Ovary (tissue), 10 donors: ENCODE results near the gene PTPA. TPM values are rescaled to one million over a fixed set of nuclear protein-coding genes. Genes with fewer than 3 reads are reported as not detected.

Experiments used
- DNase-seq, 5 donors: peaks; one replicate each; pipeline ENCODE4 v3.0.0-alpha.2; 2019 to 2020
- H3K27ac ChIP-seq, 2 donors: fragments of 200-600 bp; one replicate each; pipeline versions ENCODE4 v1.5.1 to v1.8.0; 2019 to 2022
- H3K27me3 ChIP-seq: fragments of 200-600 bp; one replicate; pipeline ENCODE4 v1.8.0; 2022
- H3K36me3 ChIP-seq: fragments of 200-600 bp; sonication (generic); one replicate; pipeline ENCODE4 v1.5.1; 2019
- H3K4me1 ChIP-seq: one replicate; pipeline ENCODE4 v1.8.1; 2013; ENCODE audit warnings: mild to moderate bottlenecking, moderate library complexity; ENCODE audit not compliant: insufficient read depth
- H3K4me3 ChIP-seq: fragments of 200-600 bp; sonication (generic); one replicate; pipeline ENCODE4 v1.5.1; 2017
- H3K9me3 ChIP-seq, 2 donors: fragments of 200-600 bp in 1 of 2; sonication (generic) in 1 of 2; one replicate each; pipeline versions ENCODE4 v1.5.1 to v1.8.1; 2013 to 2019; ENCODE audit warnings: mild to moderate bottlenecking in 1 of 2, moderate library complexity in 1 of 2
- CTCF ChIP-seq, 3 donors: fragments of 450-650 bp in 2 of 3; fragments of 200-600 bp in 1 of 3; IDR thresholded peaks; one replicate each; pipeline versions ENCODE4 v1.5.1 to v1.8.0; 2016 to 2022; ENCODE audit warnings: antibody characterized with exemption in 3 of 3, mild to moderate bottlenecking in 1 of 3
- EP300 ChIP-seq: sonication (generic); formaldehyde crosslinking; IDR thresholded peaks from one replicate; pipeline ENCODE4 v1.6.1; 2017; ENCODE audit warnings: antibody characterized with exemption
- POLR2A ChIP-seq: fragments of 450-650 bp; IDR thresholded peaks from one replicate; pipeline ENCODE4 v1.6.1; 2017; ENCODE audit warnings: antibody characterized with exemption, mild to moderate bottlenecking, moderate library complexity
- WGBS, 3 donors: extraction: QIAGEN DNeasy Blood & Tissue Kit in 1 of 3; methylation state at CpG; one replicate each; pipeline versions ENCODE4 v1.1.5 to v1.1.7; 2013 to 2017; 5-methylcytosine and 5-hydroxymethylcytosine counted together
- intact Hi-C, 4 donors: fragments of 100-400 bp; cut with DNase I; formaldehyde crosslinking; loops; one replicate each; pipeline versions ENCODE4 v1.11.0 to v1.15.1; 2022 to 2023
- long read RNA-seq, 3 donors: library from polyadenylated mRNA in 2 of 3; unstranded in 2 of 3; transcript quantifications; one replicate each; pipeline ENCODE4 v2.0.0 and lab custom pipeline, GENCODE V29; 2021 to 2026
- polyA plus RNA-seq, 2 donors: library from polyadenylated mRNA; stranded (reverse); fragments of 200-250 nt in 1 of 2; fragments of 350-450 nt in 1 of 2; fragmentation: Illumina TruSeq in 1 of 2; extraction: RNeasy Lipid Tissue Mini Kit (QIAGEN cat#74804) in 1 of 2; gene quantifications; one replicate each; pipeline ENCODE4 v1.2.3, GENCODE V29; 2013 to 2014
- total RNA-seq, 7 donors: library from RNA; depleted of rRNA in 2 of 7; stranded (reverse); fragments of >200 nt in 2 of 7; fragmentation: NEBNext Ultra II Directional in 3 of 7; extraction: Animal tissue kit (Norgen Biotek cat#: 25700) in 3 of 7; gene quantifications; one replicate each; pipeline versions ENCODE4 v1.1.0 to v1.2.4, GENCODE V29; 2016 to 2023
- donor health status: DM: no; HTN: no; CAD: no; lungs with moderate emphysema.
- donor health status: DM: no; HTN: no; CAD: no.
- donor health status: Bipolar disorder and iron deficiency.
- donor health status: DM: yes; HTN: yes; CAD: no.
- donor health status: DM: no; HTN: no; CAD: no.
- donor health status: DM: yes; HTN: yes; CAD: no.

Gene PTPA
- total RNA-seq (100 to 1,000 TPM in 3 of 7 donors, 10 to 100 TPM in 4; 32.1 to 107 (median 89.2) TPM), polyA plus RNA-seq (10 to 100 TPM; 62.9 to 97.8 TPM)
- long read RNA-seq, donor 1, transcript PTPA-207 (10 exons, 2,737 nt) = minor isoform, 30 of 202 reads
- long read RNA-seq, donor 1, transcript PTPA-210 (3 exons, 1,153 nt) = major isoform, 40 of 202 reads
- long read RNA-seq, donor 1, transcript PTPA-214 (3 exons, 988 nt) = minor isoform, 12 of 202 reads
- long read RNA-seq, donor 1, transcript PTPA-216 (3 exons, 857 nt) = minor isoform, 32 of 202 reads
- long read RNA-seq, donor 1, partial matches to known transcripts = 30 of 202 reads
- long read RNA-seq, donor 1, other reads (novel, unspliced or antisense) = 13 of 202 reads
- long read RNA-seq, donor 2, transcript PTPA-207 (10 exons, 2,737 nt) = major isoform, 27 of 52 reads
- long read RNA-seq, donor 2, transcript PTPA-201 (11 exons, 2,845 nt) = minor isoform, 8 of 52 reads
- long read RNA-seq, donor 2, transcript PTPA-210 (3 exons, 1,153 nt) = minor isoform, 9 of 52 reads
- long read RNA-seq, donor 2, partial matches to known transcripts = 0 of 52 reads
- long read RNA-seq, donor 2, other reads (novel, unspliced or antisense) = 0 of 52 reads
- long read RNA-seq, donor 3, transcript PTPA-207 (10 exons, 2,737 nt) = major isoform, 46 of 130 reads
- long read RNA-seq, donor 3, transcript PTPA-210 (3 exons, 1,153 nt) = minor isoform, 22 of 130 reads
- long read RNA-seq, donor 3, transcript PTPA-216 (3 exons, 857 nt) = minor isoform, 7 of 130 reads
- long read RNA-seq, donor 3, transcript PTPA-213 (3 exons, 952 nt) = minor isoform, 9 of 130 reads
- long read RNA-seq, donor 3, partial matches to known transcripts = 26 of 130 reads
- long read RNA-seq, donor 3, other reads (novel, unspliced or antisense) = 6 of 130 reads

GRCh38 chr9:129110740-129111527 is at the start of gene PTPA, which contains the start of gene CRAT:
Gene PTPA, plus strand, starts transcription at chr9:129111415. Its CDS starts 186 bp downstream, at chr9:129111601.
Gene CRAT, minus strand, starts transcription at chr9:129110793. Its CDS starts 284 bp downstream, at chr9:129110509.
- Histone ChIP-seq H3K27ac (peak within 1 kb of the TSS; percentile 69 to 90), H3K36me3 (no peaks in the 10 kb centered on the region), H3K4me3 (peak within 1 kb of the TSS; percentile 78), H3K4me1 (peaks cover 5% of the 10 kb centered on the region), H3K27me3 (no peaks in the 10 kb centered on the region), H3K9me3 (no peaks in the 10 kb centered on the region)
- DNase-seq = peak; percentile 96 to 98 (median 97)
- WGBS, 3 donors = 0 to 1% (median 0%) methylated on average over 69 to 77 of the region's 77 CpGs
- intact Hi-C loops = no loop called here
- peak; percentile 80 for TF ChIP-seq POLR2A
- peak; percentile 50 for TF ChIP-seq EP300
- TF ChIP-seq CTCF (IDR thresholded peaks at IDR 0.05) = no peak

- TF ChIP-seq POLR2A = no peak
- TF ChIP-seq EP300 = no peak
- TF ChIP-seq CTCF (IDR thresholded peaks at IDR 0.05) = no peak
- H3K27ac ChIP-seq = no peak overlapping the region
- 75 to 88% (median 80%) methylated on average over 2 to 9 of the region's 9 CpGs for WGBS, 3 donors
- DNase-seq = no peak
- H3K36me3 ChIP-seq = no peaks in the 10 kb centered on the region
- intact Hi-C loops = no loop called here
- H3K4me1 ChIP-seq = no peaks in the 10 kb centered on the region
- H3K4me3 ChIP-seq = no peak overlapping the region
- no peaks in the 10 kb centered on the region for H3K27me3 ChIP-seq
- no peaks in the 10 kb centered on the region for H3K9me3 ChIP-seq
Observed at GRCh38 chr9:129063061-129063460, 48.2 kb upstream of the PTPA start.

- WGBS, 3 donors = 89 to 90% (median 89%) methylated on average over 8 of the region's 8 CpGs
- Histone ChIP-seq H3K4me3 (no peak overlapping the region), H3K4me1 (no peaks in the 10 kb centered on the region), H3K36me3 (no peaks in the 10 kb centered on the region), H3K27ac (no peak overlapping the region), H3K27me3 (no peaks in the 10 kb centered on the region), H3K9me3 (no peaks in the 10 kb centered on the region)
- DNase-seq = no peak
- TF ChIP-seq EP300 (no peak), CTCF (IDR thresholded peaks at IDR 0.05) (no peak), POLR2A (no peak)
- intact Hi-C loops = no loop called here
Observed at GRCh38 chr9:129064499-129064908, 46.7 kb upstream of the PTPA start.

GRCh38 chr9:129068110-129068509 is 43.1 kb upstream of the PTPA start:
- Histone ChIP-seq H3K9me3 (no peaks in the 10 kb centered on the region), H3K36me3 (no peaks in the 10 kb centered on the region), H3K27ac (no peak overlapping the region), H3K4me3 (no peak overlapping the region), H3K4me1 (no peaks in the 10 kb centered on the region), H3K27me3 (no peaks in the 10 kb centered on the region)
- WGBS, 3 donors = 89 to 95% (median 89%) methylated on average over 19 of the region's 19 CpGs
- TF ChIP-seq CTCF (IDR thresholded peaks at IDR 0.05) (no peak), POLR2A (no peak), EP300 (no peak)
- DNase-seq = no peak
- intact Hi-C loops = no loop called here
